GM10266 (cell line): ENCODE measurements around the gene FILIP1L.

Source experiments
- DNase-seq: peaks from one replicate; pipeline ENCODE4 v3.0.0; 2012; ENCODE audit errors: extremely low spot score
- CTCF ChIP-seq: IDR thresholded peaks from 2 replicates; pipeline ENCODE4 v1.5.1; 2012; ENCODE audit warnings: mild to moderate bottlenecking, low read depth; ENCODE audit not compliant: control insufficient read depth, insufficient read depth; ENCODE audit errors: missing control alignments

The FILIP1L gene

DNA sequence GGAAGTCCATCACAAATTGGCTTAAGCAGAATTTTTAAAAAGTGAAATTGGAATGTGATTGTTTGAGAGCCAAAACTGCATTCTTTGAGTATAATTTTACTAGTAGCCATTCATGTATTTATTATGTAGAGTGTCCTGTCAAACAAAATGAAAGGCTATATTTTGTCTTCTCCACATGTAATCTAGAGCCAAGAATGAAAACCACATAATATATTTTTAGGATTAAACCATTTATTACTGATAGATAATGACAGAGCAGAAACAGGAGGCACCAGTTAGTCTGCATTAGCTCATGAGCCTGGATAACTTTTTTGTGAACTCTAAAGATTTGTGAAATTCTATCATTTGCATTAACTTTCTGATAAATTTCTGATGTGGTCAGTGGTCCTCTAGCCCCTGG, 130.2 kb downstream of the FILIP1L start:
- no peak for DNase-seq
- no peak for TF ChIP-seq CTCF

GRCh38 chr3:99982650-99983049, 131.7 kb downstream of the FILIP1L start:
- TF ChIP-seq CTCF: no peak
- no peak for DNase-seq

GRCh38 chr3:99981138-99981537, 133.2 kb downstream of the FILIP1L start:
- no peak for DNase-seq
- no peak for TF ChIP-seq CTCF

DNA sequence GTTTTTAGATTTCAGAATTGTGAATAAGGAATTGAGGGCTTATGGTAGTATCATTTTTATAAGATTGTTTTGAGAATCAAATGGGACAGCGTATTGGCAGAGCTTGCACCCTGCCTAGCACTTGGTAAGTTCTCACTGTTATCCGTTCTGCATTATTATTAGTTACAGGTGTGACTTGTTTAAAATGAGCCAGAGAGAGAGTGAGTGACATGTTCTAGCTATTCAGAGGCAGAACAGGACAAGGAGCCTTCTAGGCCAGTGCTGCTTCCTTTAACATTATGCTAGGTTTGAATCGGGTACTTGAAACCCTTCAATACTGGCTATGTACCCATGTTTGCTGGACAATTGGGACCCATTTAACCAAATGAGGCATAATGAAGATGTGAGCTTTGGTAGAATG, 133.7 kb downstream of the FILIP1L start:
- DNase-seq: no peak
- TF ChIP-seq CTCF: no peak

DNA sequence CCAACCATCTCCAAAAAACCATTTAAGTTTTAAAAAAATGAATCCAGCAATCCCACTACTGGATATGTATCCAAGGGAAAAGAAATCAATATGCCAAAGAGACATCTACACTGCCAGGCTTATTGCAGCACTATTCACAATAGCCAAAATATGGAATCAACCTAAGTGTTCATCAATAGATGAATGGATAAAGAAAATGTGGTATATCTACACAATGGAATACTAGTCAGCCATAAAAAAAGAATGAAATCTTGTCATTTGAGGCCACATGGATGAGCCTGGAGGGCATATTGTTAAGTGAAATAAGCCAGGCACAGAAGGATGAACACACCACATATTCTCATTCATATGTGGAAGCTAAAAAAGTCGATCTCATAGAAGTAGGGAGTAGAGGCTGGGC, 136.1 kb downstream of the FILIP1L start:
- DNase-seq: no peak
- TF ChIP-seq CTCF: no peak

DNA sequence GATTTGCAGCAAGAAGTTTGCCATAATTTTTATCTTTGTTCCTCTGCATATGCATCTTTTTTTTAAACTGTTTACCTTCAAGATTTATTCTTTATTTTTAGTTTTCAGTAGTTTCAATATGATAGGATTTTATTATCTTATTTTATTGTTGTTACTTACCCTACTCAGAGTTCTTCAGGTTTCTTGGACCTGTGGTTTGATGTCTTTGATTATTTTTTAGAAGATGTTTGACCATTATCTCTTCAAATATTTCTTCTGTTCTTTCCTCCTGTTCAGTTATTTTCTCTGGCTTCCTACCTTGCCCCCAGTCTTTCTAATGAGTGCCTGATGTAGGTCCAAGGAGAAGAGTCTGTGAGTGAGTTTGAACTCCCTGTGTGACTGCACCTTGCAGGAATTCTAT, 137.7 kb downstream of the FILIP1L start:
- no peak for TF ChIP-seq CTCF
- no peak for DNase-seq

DNA sequence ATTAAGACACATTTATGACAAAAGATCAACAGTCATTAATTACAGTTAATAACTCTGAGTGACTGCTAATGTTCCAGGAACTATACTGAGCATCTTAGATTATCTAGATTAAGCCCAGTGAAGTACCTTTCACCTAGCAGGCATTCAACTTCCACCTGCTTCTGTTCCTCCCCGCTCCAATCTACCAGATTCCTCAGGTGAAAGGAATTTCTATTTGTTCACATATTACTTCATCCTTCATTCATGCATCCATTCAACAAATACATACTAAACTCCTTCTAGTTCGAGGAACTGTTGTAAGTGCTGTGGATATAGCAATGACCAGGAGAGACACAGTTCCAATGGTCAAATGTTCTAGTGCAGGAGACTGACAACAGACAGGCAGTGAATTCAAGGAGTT, 139.3 kb downstream of the FILIP1L start:
- DNase-seq: no peak

More for the DNA sequence above, 139.3 kb downstream of the FILIP1L start:
- no peak for TF ChIP-seq CTCF
